PC-3 (cell line): ENCODE results near the gene TRIM62. TPM values are rescaled to one million over a fixed set of nuclear protein-coding genes. Genes with fewer than 3 reads are reported as not detected.

Experiments used
- ATAC-seq: fragments of 200-7000 bp; cut with Tn5 transposase; 2 replicates; pipeline ENCODE4 v1.9.1; 2020; ENCODE audit warnings: mild to moderate bottlenecking, moderate library complexity
- BruUV-seq: library from RNA; stranded (reverse); fragments of 400-500 nt; replicated peaks from 2 replicates; lab custom pipeline; 2021; lab: Mats Ljungman, UMichigan
- CTCF ChIA-PET: fragments of 300-600 bp; sonication (Branson Sonifier 250); formaldehyde crosslinking; loops from one replicate; lab custom pipeline; 2022; ENCODE audit warnings: antibody characterized with exemption; lab: Charles Lee
- POLR2A ChIA-PET: fragments of 300-600 bp; sonication (Branson Sonifier 250); formaldehyde crosslinking; loops from one replicate; lab custom pipeline; 2022; ENCODE audit warnings: antibody characterized with exemption; ENCODE audit not compliant: unreplicated experiment; lab: Charles Lee
- DNase-seq: peaks from one replicate; pipeline ENCODE4 v3.0.0-alpha.2; 2015
- H2AFZ ChIP-seq: fragments of 300-600 bp; sonication (generic); 2 replicates; pipeline ENCODE4 v1.6.0; 2016; ENCODE audit warnings: antibody characterized with exemption, low read length
- H3F3A ChIP-seq: fragments of 300-600 bp; sonication (generic); one replicate; pipeline ENCODE4 v1.6.0; 2017; ENCODE audit warnings: antibody characterized with exemption, low read length, control low read depth, mild to moderate bottlenecking; ENCODE audit not compliant: unreplicated experiment
- H3K27ac ChIP-seq: fragments of 300-600 bp; sonication (generic); 2 replicates; pipeline ENCODE4 v1.5.1; 2016; ENCODE audit warnings: mild to moderate bottlenecking, low read length
- H3K27me3 ChIP-seq: fragments of 300-600 bp; sonication (generic); 2 replicates; pipeline ENCODE4 v1.6.1; 2016; ENCODE audit warnings: low read length, mixed read lengths
- H3K36me3 ChIP-seq: fragments of 300-600 bp; sonication (generic); 2 replicates; pipeline ENCODE4 v1.6.1; 2016; ENCODE audit warnings: low read depth, mixed run types, low read length, mixed read lengths
- H3K4me1 ChIP-seq: fragments of 300-600 bp; sonication (generic); 2 replicates; pipeline ENCODE4 v1.5.1; 2016; ENCODE audit warnings: low read length; ENCODE audit not compliant: insufficient read depth
- H3K4me2 ChIP-seq: fragments of 300-600 bp; sonication (generic); 2 replicates; pipeline ENCODE4 v1.6.0; 2016; ENCODE audit warnings: low read length
- H3K4me3 ChIP-seq: fragments of 300-600 bp; sonication (generic); 2 replicates; pipeline ENCODE4 v1.5.1; 2016; ENCODE audit warnings: mild to moderate bottlenecking, low read length, mixed read lengths
- H3K79me2 ChIP-seq: fragments of 300-600 bp; sonication (generic); 2 replicates; pipeline ENCODE4 v1.6.1; 2017; ENCODE audit warnings: low read length, mixed read lengths
- H3K9ac ChIP-seq: fragments of 300-600 bp; sonication (generic); 2 replicates; pipeline ENCODE4 v1.6.0; 2016; ENCODE audit warnings: mild to moderate bottlenecking, low read length
- H3K9me2 ChIP-seq: fragments of 300-600 bp; sonication (generic); replicated peaks from 2 replicates; pipeline ENCODE4 v1.6.1; 2016; ENCODE audit warnings: mixed run types, low read length, mixed read lengths
- H3K9me3 ChIP-seq: fragments of 300-600 bp; sonication (generic); 2 replicates; pipeline ENCODE4 v1.6.1; 2016; ENCODE audit warnings: low read length, mixed read lengths
- H4K20me1 ChIP-seq: fragments of 300-600 bp; sonication (generic); 2 replicates; pipeline ENCODE4 v1.6.1; 2016; ENCODE audit warnings: low read length, mixed read lengths
- CTCF ChIP-seq: fragments of 300-600 bp; sonication (generic); conservative IDR thresholded peaks from 2 replicates; pipeline ENCODE4 v1.5.1; 2017; ENCODE audit warnings: antibody characterized with exemption, low read depth, mild to moderate bottlenecking, low read length
- EZH2 ChIP-seq: fragments of 300-600 bp; sonication (generic); IDR thresholded peaks from one replicate; pipeline ENCODE4 v1.6.1; 2017; ENCODE audit warnings: antibody characterized with exemption, mild to moderate bottlenecking, low read length; ENCODE audit not compliant: unreplicated experiment
- EZH2phosphoT487 ChIP-seq: fragments of 300-600 bp; sonication (generic); IDR thresholded peaks from 2 replicates; pipeline ENCODE4 v1.6.1; 2018; ENCODE audit warnings: mild to moderate bottlenecking, antibody characterized with exemption, low read length, borderline replicate concordance
- intact Hi-C: fragments of 100-400 bp; cut with micrococcal nuclease; formaldehyde crosslinking; loops from 2 replicates; pipeline ENCODE4 v1.9.0; 2023
- total RNA-seq: library from RNA; depleted of rRNA; stranded (reverse); fragments of >200 nt; gene quantifications from 2 replicates; pipeline ENCODE4 v1.2.3, GENCODE V29; 2014

TRIM62 gene
- total RNA-seq, 1 experiment from 2014 or later, result 3.9 TPM

GRCh38 chr1:33195556-33195955 is 13.7 kb upstream of the TRIM62 start:
- Histone ChIP-seq H3K79me2 (no peaks in the 10 kb centered on the region), H3K9ac (no peak overlapping the region), H3K4me3 (no peak overlapping the region), H3K27ac (no peak overlapping the region), H3K4me2 (no peak overlapping the region), H2AFZ (no peak overlapping the region), H3F3A (no peaks in the 10 kb centered on the region), H3K36me3 (no peaks in the 10 kb centered on the region), H3K4me1 (no peaks in the 10 kb centered on the region), H4K20me1 (no peaks in the 10 kb centered on the region), H3K27me3 (peaks cover 57% of the 10 kb centered on the region), H3K9me2 (no peaks in the 10 kb centered on the region), H3K9me3 (no peaks in the 10 kb centered on the region)
- BruUV-seq, result no TSS peak
- TF ChIP-seq EZH2phosphoT487, result no peak
- TF ChIP-seq EZH2, result no peak
- TF ChIP-seq CTCF, result no peak
- DNase-seq (no peak), ATAC-seq (no peak)
- intact Hi-C loops, result no loop called here
- CTCF ChIA-PET, result no interaction called here
- POLR2A ChIA-PET, result interaction anchor here (0.6 kb wide), 2 partner anchors 15 to 119 kb away, joined by 3 to 4 read pairs; no protein-coding TSS in a partner anchor

DNA sequence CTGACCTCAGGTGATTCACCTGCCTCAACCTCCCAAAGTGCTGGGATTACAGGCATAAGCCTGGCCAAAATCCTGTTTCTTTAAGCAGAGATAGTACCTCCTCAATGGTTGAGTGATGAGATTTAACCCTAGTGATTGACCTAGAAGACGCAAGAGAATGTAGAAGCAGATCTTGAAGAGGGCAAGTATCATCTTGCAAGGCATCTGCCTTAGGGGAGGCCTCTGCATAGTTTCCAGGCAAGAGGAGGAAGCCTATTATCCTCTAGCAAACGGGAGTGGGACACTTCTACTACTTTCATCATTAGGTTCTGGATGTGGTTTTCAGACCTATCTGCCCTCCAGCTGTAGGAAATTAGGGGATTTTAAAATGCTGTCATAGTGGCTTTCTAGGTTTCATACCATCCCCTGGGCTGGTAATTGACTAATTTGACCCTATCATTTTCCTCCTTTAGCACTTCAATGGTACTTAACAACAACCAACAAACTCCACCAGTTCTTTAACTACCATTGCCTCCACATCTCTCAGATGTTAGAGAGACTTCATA is 10.0 kb upstream of the TRIM62 start:
- no peak overlapping the region for H3K27ac ChIP-seq
- H3K9ac ChIP-seq, result no peak overlapping the region
- H3F3A ChIP-seq, result no peaks in the 10 kb centered on the region
- CTCF ChIA-PET, result no interaction called here
- H3K9me2 ChIP-seq, result no peaks in the 10 kb centered on the region
- H3K4me2 ChIP-seq, result no peak overlapping the region
- no peak for ATAC-seq
- peaks cover 30% of the 10 kb centered on the region for H3K27me3 ChIP-seq
- H3K9me3 ChIP-seq, result no peaks in the 10 kb centered on the region
- no peaks in the 10 kb centered on the region for H3K79me2 ChIP-seq
- intact Hi-C loops, result no loop called here
- H2AFZ ChIP-seq, result no peak overlapping the region
- H3K36me3 ChIP-seq, result no peaks in the 10 kb centered on the region
- DNase-seq, result no peak
- no peaks in the 10 kb centered on the region for H4K20me1 ChIP-seq
- no peaks in the 10 kb centered on the region for H3K4me1 ChIP-seq
- no TSS peak for BruUV-seq
- no peak overlapping the region for H3K4me3 ChIP-seq
- TF ChIP-seq EZH2phosphoT487 (no peak), EZH2 (no peak), CTCF (no peak)
- POLR2A ChIA-PET, result no interaction called here

GRCh38 chr1:33190701-33191100 is 8.9 kb upstream of the TRIM62 start:
- H3K27ac ChIP-seq, result no peak overlapping the region
- ATAC-seq, result no peak
- no peak for DNase-seq
- no peaks in the 10 kb centered on the region for H3K9me2 ChIP-seq
- ChIA-PET CTCF (no interaction called here), POLR2A (interaction anchor here (0.7 kb wide), 1 partner anchor 64 kb away, joined by 3 read pairs; no protein-coding TSS in a partner anchor)
- intact Hi-C loops, result no loop called here
- no peak overlapping the region for H3K4me3 ChIP-seq
- no peak overlapping the region for H3K9ac ChIP-seq
- H3K4me2 ChIP-seq, result no peak overlapping the region
- H3K27me3 ChIP-seq, result peaks cover 30% of the 10 kb centered on the region
- no peak overlapping the region for H2AFZ ChIP-seq
- no peaks in the 10 kb centered on the region for H3K79me2 ChIP-seq
- H3F3A ChIP-seq, result no peaks in the 10 kb centered on the region
- H4K20me1 ChIP-seq, result no peaks in the 10 kb centered on the region
- TF ChIP-seq CTCF (no peak), EZH2phosphoT487 (no peak), EZH2 (no peak)
- H3K36me3 ChIP-seq, result no peaks in the 10 kb centered on the region
- no peaks in the 10 kb centered on the region for H3K4me1 ChIP-seq
- BruUV-seq, result no TSS peak
- H3K9me3 ChIP-seq, result no peaks in the 10 kb centered on the region
